ENCODE measurements around the gene TMEM94. TPM values are rescaled to one million over a fixed set of nuclear protein-coding genes. Genes with fewer than 3 reads are reported as not detected.

The TMEM94 gene
- total RNA-seq, 3 donors from 2014 or later = 45.1 to 62.5 (median 51.1) TPM

- TF ChIP-seq POLR2A (IDR thresholded peaks at IDR 0.05) (no peak), CTCF (IDR thresholded peaks at IDR 0.05) (no peak), POLR2AphosphoS5 (IDR thresholded peaks at IDR 0.05) (peak in 1 of 3 donors; percentile 23)
- DNase-seq (ENCODE audit: low spot score in 2 of 2) = peak; percentile 50 to 63
- H3K4me1 ChIP-seq = peaks cover 0 to 5% of the 10 kb centered on the region in 2 donors
- no peaks in the 10 kb centered on the region for H3K9me3 ChIP-seq
- no peak overlapping the region for H3K4me3 ChIP-seq
- H3K27ac ChIP-seq = peak overlapping the region; percentile 68 to 83
- no peaks in the 10 kb centered on the region for H3K36me3 ChIP-seq
- intact Hi-C loops (cut with DNase I; ENCODE audit: low total_unique reads) = loop anchor here (1.0 kb wide), 1 partner anchor 37 kb away; no protein-coding TSS in a partner anchor
- H3K27me3 ChIP-seq = no peaks in the 10 kb centered on the region
Observed at GRCh38 chr17:75547091-75547490, 90.7 kb downstream of the TMEM94 start.

- Histone ChIP-seq H3K9me3 (no peaks in the 10 kb centered on the region), H3K4me3 (no peak overlapping the region), H3K27ac (peak overlapping the region; percentile 83 to 97), H3K36me3 (no peaks in the 10 kb centered on the region), H3K4me1 (peaks cover 0 to 5% of the 10 kb centered on the region in 2 donors), H3K27me3 (no peaks in the 10 kb centered on the region)
- intact Hi-C loops (cut with DNase I; ENCODE audit: low total_unique reads) = loop anchor here (1.0 kb wide), 1 partner anchor 40 kb away; no protein-coding TSS in a partner anchor
- DNase-seq (ENCODE audit: low spot score in 2 of 2) = no peak
- no peak for TF ChIP-seq POLR2A (IDR thresholded peaks at IDR 0.05)
- no peak for TF ChIP-seq POLR2AphosphoS5 (IDR thresholded peaks at IDR 0.05)
- no peak for TF ChIP-seq CTCF (IDR thresholded peaks at IDR 0.05)
Observed at GRCh38 chr17:75548813-75549212, 92.4 kb downstream of the TMEM94 start.

Other genes with a start within 250 kb of the TMEM94 start
- gene GGA3, start 195.0 kb upstream of the TMEM94 start, total RNA-seq = 10 to 100 TPM; 20.0 to 35.0 (median 32.8) TPM
- gene MRPS7, start 194.8 kb upstream of the TMEM94 start, total RNA-seq = 10 to 100 TPM; 37.0 to 46.5 (median 40.1) TPM
- 10 to 100 TPM; 26.2 to 38.7 (median 28.8) TPM for gene MIF4GD, start 185.4 kb upstream of the TMEM94 start, total RNA-seq
- gene SLC25A19, start 167.2 kb upstream of the TMEM94 start, total RNA-seq = 10 to 100 TPM; 11.4 to 13.8 (median 12.3) TPM
- 100 to 1,000 TPM in 1 of 3 donors, 10 to 100 TPM in 2; 72.4 to 104 (median 77.1) TPM for gene GRB2, start 51.0 kb upstream of the TMEM94 start, total RNA-seq
- gene CASKIN2, start 58.9 kb downstream of the TMEM94 start, total RNA-seq = 10 to 100 TPM in 2 of 3 donors, 1 to 10 TPM in 1; 10.0 to 23.3 (median 14.6) TPM
- gene TSEN54, start 59.9 kb downstream of the TMEM94 start, total RNA-seq = 10 to 100 TPM; 18.4 to 34.7 (median 31.2) TPM
- 10 to 100 TPM in 2 of 3 donors, 1 to 10 TPM in 1; 4.6 to 60.2 (median 52.4) TPM for gene LLGL2, start 69.1 kb downstream of the TMEM94 start, total RNA-seq
- gene MYO15B, start 131.2 kb downstream of the TMEM94 start, total RNA-seq = 100 to 1,000 TPM in 1 of 3 donors, 10 to 100 TPM in 2; 65.3 to 121 (median 86.6) TPM
- 1 to 10 TPM in 1 of 3 donors, under 1 TPM in 2; 0.29 to 2.6 (median 0.48) TPM for gene SMIM5, start 176.8 kb downstream of the TMEM94 start, total RNA-seq
- 10 to 100 TPM; 10.7 to 22.8 (median 14.1) TPM for gene RECQL5, start 210.5 kb downstream of the TMEM94 start, total RNA-seq
- gene SAP30BP, start 210.7 kb downstream of the TMEM94 start, total RNA-seq = 10 to 100 TPM; 68.3 to 89.5 (median 86.1) TPM